COLO668 (cell line): ENCODE measurements around the gene ZFYVE21.
"Not testable (repeated sequence)": the region's sequence is repeated elsewhere in the genome, so short reads cannot be mapped to it uniquely, and the experiment has no call there.

Source experiments
- DNase-seq: peaks from one replicate; lab custom pipeline; 2025; ENCODE audit not compliant: unreplicated experiment; lab: John Stamatoyannopoulos, UW

The ZFYVE21 gene

DNA sequence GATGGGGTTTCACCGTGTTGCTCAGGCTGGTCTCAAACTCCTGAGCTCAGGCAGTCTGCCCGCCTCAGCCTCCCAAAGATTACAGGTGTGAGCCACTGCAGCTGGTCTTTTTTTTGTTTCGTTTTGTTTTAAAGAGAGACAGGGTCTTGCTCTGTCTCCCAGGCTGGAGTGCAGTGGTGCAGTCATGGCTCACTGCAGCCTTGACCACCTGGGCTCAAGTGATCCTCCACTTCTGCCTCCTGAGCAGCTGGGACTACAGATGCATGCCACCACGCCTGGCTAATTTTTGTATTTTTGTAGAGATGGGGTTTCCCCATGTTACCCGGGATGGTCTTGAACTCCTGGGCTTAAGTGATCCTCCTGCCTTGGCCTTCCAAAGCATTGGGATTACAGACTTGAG lies 24.0 kb upstream of the ZFYVE21 start:
- DNase-seq: not testable (repeated sequence)

- no peak for DNase-seq
Measured at GRCh38 chr14:103692159-103692558, 23.5 kb upstream of the ZFYVE21 start.

GRCh38 chr14:103692871-103693270 lies 22.7 kb upstream of the ZFYVE21 start:
- no peak for DNase-seq

GRCh38 chr14:103693515-103693914 lies 22.1 kb upstream of the ZFYVE21 start:
- DNase-seq: no peak

DNA sequence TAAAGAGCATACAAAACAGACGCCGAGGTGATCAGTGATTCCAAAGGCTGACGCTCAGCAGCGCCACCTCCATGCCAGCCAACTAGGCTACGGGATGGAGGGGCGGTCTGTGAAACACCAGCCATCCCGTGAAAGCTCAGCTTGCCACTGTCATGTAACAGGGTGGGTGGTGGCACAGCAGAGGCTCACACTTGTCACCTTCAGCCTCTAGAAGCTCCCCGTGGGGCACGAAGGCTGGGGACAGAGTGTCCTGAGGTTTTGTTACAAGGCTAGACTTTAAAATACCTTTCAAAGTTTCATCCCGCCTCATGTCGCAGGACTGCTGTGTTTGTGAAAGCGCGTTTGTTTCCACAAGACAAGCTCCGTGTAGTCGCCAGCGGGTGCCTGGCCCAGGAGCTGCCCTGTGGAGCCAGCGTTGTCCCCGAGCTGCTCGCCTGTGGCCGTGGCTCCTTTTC lies 21.0 kb upstream of the ZFYVE21 start:
- DNase-seq: no peak

- no peak for DNase-seq
Measured at GRCh38 chr14:103695296-103696069, 20.1 kb upstream of the ZFYVE21 start.

DNA sequence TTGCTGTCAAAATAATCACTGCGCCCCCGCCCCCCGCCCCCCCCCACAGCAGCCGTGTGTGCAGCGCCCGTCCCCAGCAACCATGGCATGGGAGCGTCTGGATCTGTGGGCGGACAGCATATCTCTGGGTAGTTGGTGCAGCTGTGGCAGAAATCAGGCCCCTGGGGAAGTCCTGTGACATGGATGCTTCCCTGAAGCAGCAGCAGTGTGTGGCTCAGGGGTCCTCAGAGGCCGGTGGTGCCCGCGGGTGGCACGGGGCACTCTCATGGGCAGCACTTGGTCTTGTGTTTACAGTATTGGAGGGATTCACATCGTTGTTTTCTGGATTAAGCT lies 19.6 kb upstream of the ZFYVE21 start:
- DNase-seq: no peak

DNA sequence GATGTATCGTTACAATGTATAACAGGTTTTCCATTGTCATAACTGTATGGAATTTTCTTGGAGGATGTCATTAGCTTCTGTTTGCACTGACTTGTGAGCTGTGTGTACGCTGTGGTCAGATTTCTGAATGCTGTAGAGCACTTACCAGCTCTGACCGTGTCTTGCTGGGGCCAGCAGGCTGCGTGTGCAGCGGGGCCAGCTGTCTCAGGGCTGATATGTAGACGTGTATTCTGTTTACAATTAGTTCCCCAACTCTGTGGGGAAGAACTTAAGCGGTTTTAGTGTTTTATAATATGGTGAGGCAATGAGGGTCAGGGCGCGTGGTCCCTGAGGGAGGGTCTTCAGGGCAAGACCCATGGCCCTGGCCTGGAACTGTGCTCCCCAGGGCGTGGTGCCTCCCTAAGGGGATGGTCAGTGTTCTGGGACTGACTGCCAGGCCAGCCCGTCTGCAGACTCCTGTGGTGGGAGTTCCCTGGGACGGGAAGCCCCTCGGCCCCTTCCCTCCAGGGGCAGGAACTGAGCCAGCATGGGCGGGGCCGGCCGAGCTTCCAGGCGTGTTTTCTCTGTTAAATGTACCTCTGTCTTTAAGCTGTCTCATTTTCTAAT lies 19.0 kb upstream of the ZFYVE21 start:
- no peak for DNase-seq

DNA sequence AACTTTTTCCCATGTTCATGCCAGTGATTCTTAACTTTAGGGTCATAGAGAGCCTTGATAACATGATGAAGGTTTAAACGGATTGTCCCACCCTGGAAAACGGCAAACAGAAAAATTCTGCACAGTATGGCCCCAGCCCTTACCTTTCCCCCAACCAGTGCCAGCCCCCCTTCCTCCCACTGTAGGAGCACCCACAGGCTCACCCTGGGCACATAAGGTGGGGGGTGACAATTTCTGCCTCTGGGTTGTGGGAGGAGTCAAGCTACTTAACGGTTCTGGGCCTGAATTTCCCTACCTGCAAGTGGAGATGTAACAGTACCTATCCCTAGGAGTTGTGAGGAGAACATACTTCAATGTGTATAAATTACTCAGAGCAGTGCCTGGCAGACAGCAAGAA lies 18.4 kb upstream of the ZFYVE21 start:
- no peak for DNase-seq

- DNase-seq: no peak
Measured at GRCh38 chr14:103697603-103698379, 17.8 kb upstream of the ZFYVE21 start.

- peak; percentile 86 for DNase-seq
Measured at GRCh38 chr14:103698380-103699260, 17.0 kb upstream of the ZFYVE21 start.

GRCh38 chr14:103699261-103699661 lies 16.3 kb upstream of the ZFYVE21 start:
- no peak for DNase-seq

GRCh38 chr14:103699901-103700752 lies 15.5 kb upstream of the ZFYVE21 start:
- DNase-seq: no peak

GRCh38 chr14:103700753-103701490 lies 14.7 kb upstream of the ZFYVE21 start:
- no peak for DNase-seq

GRCh38 chr14:103702095-103702494 lies 13.5 kb upstream of the ZFYVE21 start:
- no peak for DNase-seq

DNA sequence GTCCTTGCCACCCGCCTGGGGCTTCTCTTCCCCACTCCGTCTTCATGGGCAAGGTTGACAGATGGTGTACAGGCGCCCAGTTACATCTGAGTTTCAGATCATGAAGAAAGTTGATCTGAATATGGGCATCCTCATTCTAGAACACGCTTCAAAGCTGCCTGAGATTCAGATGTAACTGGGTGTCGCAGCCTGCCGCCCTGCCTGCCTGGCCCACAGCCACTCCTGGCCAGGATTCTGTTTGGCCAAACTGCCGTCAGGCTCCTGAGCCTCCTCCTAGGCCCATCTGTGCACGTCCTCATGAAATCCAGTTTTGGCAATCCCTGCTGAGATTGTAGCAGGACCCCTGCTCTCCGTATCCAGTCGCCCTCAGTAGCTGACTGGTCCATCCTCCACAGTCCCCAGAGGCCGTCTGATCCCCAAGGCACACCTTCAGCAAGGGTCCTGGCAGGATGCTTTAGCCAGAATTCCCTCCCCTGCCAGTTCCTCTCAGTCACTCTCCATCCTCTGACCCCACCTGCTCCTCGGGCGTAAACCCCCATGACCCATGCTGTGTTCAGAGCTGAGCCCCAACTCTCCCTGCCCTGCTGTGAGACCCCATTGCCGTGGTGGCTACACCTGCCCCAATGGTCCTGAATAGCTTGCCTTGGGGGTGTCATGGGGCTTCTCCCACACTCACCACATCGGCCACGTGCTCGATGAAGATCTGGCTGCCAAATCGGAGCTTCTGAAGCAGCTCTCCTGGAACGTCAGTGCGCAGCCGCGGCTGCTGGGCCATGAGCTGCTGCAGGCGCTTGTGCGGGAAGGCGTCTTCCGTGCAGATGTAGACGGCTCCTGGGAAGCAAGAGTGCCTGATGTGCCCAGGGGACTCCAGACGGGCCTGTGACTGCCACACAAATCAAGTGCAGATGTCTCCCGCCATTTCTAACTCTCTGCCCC lies 12.8 kb upstream of the ZFYVE21 start:
- DNase-seq: no peak

- DNase-seq: no peak
Measured at GRCh38 chr14:103703433-103704385, 11.9 kb upstream of the ZFYVE21 start.
